HepG2 (cell line): ENCODE data around the gene IKZF5. TPM values are rescaled to one million over a fixed set of nuclear protein-coding genes. Genes with fewer than 3 reads are reported as not detected.

Source experiments
- ARID4A ChIP-seq: sonication (generic); formaldehyde crosslinking; IDR thresholded peaks from 2 replicates; pipeline ENCODE4 v1.5.0; 2020; ENCODE audit warnings: mild to moderate bottlenecking, missing genetic modification reagents, borderline replicate concordance
- CEBPB ChIP-seq: IDR thresholded peaks from 2 replicates; pipeline ENCODE4 v1.6.1; 2011; ENCODE audit warnings: low read depth, low read length, improper control_type of control experiment, borderline replicate concordance
- FOXA1 ChIP-seq, 2 experiments: fragments of 450-650 bp in 1 of 2; sonication (generic) in 1 of 2; formaldehyde crosslinking in 1 of 2; IDR thresholded peaks; 2 replicates each; pipeline versions ENCODE4 v1.4.0 to v1.6.1; 2016 to 2020; ENCODE audit warnings: missing genetic modification reagents in 1 of 2
- HHEX ChIP-seq: IDR thresholded peaks from 2 replicates; pipeline ENCODE4 v1.6.1; 2016; ENCODE audit warnings: control low read depth
- NCOR1 ChIP-seq: fragments of 200-600 bp; sonication (generic); IDR thresholded peaks from 2 replicates; pipeline ENCODE4 v1.7.0; 2017; ENCODE audit warnings: antibody characterized with exemption, low read length, borderline replicate concordance
- NFIC ChIP-seq: IDR thresholded peaks from 2 replicates; pipeline ENCODE4 v1.6.1; 2012; ENCODE audit warnings: mild to moderate bottlenecking, low read length, inconsistent platforms
- NONO ChIP-seq, 2 experiments: fragments of 450-650 bp in 1 of 2; sonication (generic) in 1 of 2; formaldehyde crosslinking in 1 of 2; IDR thresholded peaks in 1 of 2; conservative IDR thresholded peaks in 1 of 2; 2 replicates each; pipeline versions ENCODE4 v1.6.1 to v1.8.0; 2017 to 2022; ENCODE audit warnings: mild to moderate bottlenecking in 1 of 2, missing genetic modification reagents in 1 of 2, moderate library complexity in 1 of 2
- SIX1 ChIP-seq: sonication (generic); formaldehyde crosslinking; IDR thresholded peaks from 2 replicates; pipeline ENCODE4 v1.4.0; 2020; ENCODE audit warnings: missing genetic modification reagents, borderline replicate concordance
- TARDBP ChIP-seq: sonication (generic); formaldehyde crosslinking; IDR thresholded peaks from 2 replicates; pipeline ENCODE4 v1.8.0; 2022; ENCODE audit warnings: mild to moderate bottlenecking, missing genetic modification reagents
- TFAP4 ChIP-seq: sonication (generic); IDR thresholded peaks from 2 replicates; pipeline ENCODE4 v1.6.1; 2016; ENCODE audit warnings: low read depth, borderline replicate concordance
- TFE3 ChIP-seq: IDR thresholded peaks from 2 replicates; pipeline ENCODE4 v1.6.1; 2016
- ZBTB26 ChIP-seq: IDR thresholded peaks from 2 replicates; pipeline ENCODE4 v1.6.1; 2016; ENCODE audit warnings: missing compliant biosample characterization, missing genetic modification reagents, borderline replicate concordance
- ZKSCAN1 ChIP-seq: fragments of 150-350 bp; IDR thresholded peaks from 2 replicates; pipeline ENCODE4 v1.6.1; 2014; ENCODE audit warnings: low read length
- ZNF512B ChIP-seq: sonication (generic); formaldehyde crosslinking; IDR thresholded peaks from 2 replicates; pipeline ENCODE4 v1.5.1; 2020; ENCODE audit warnings: missing genetic modification reagents, mild to moderate bottlenecking, borderline replicate concordance
- ZNF652 ChIP-seq: IDR thresholded peaks from 2 replicates; pipeline ENCODE4 v1.6.1; 2016; ENCODE audit warnings: low read depth, borderline replicate concordance
- ZNF660 ChIP-seq: sonication (generic); formaldehyde crosslinking; IDR thresholded peaks from 2 replicates; pipeline ENCODE4 v1.5.1; 2020; ENCODE audit warnings: mild to moderate bottlenecking, low read depth, missing genetic modification reagents, borderline replicate concordance
- ZNF747 ChIP-seq: sonication (generic); formaldehyde crosslinking; IDR thresholded peaks from 2 replicates; pipeline ENCODE4 v1.8.1; 2023; ENCODE audit warnings: missing genetic modification reagents, mild to moderate bottlenecking, borderline replicate concordance
- polyA plus RNA-seq, 8 experiments: library from polyadenylated mRNA; depleted of rRNA in 3 of 8; stranded (reverse) in 7 of 8; unstranded in 1 of 8; fragments of >200 nt; fragmentation: Illumina TruSeq in 4 of 8; extraction: Trizol in 4 of 8; gene quantifications; 2 replicates each; pipeline versions ENCODE4 v1.2.1 to v1.2.3, GENCODE V29; 2011 to 2016; ENCODE audit warnings: low read depth in 4 of 8, missing spikeins in 1 of 8, mixed read lengths in 1 of 8; ENCODE audit not compliant: insufficient read depth in 1 of 8
- total RNA-seq, 5 experiments: library from RNA; depleted of rRNA; stranded (reverse); fragments of >200 nt; fragmentation: Illumina TruSeq; extraction: Trizol; gene quantifications; 2 replicates each; pipeline ENCODE4 v1.2.3, GENCODE V29; 2016; ENCODE audit warnings: low read depth in 1 of 5

Gene IKZF5
- total and polyA plus RNA-seq, 2 of the 13 experiments (the other 11 are each of a cell fraction or from before 2014, with no cell fraction given): 3.7 to 12.0 TPM

GRCh38 chr10:123019941-123020703, 11.5 kb upstream of the IKZF5 start (continued):
- TF ChIP-seq ZBTB26 (CRISPR knock-in tag) (no peak), NFIC (peak; percentile 96), TARDBP (CRISPR knock-in tag) (peak; percentile 14; the same call in 1 of the 2 replicates), FOXA1 (IDR thresholded peaks at IDR 0.05) (peak; percentile 89), FOXA1 (CRISPR knock-in tag; IDR thresholded peaks at IDR 0.05) (peak; percentile 60), ARID4A (CRISPR knock-in tag) (no peak; the same call in 1 of the 2 replicates), ZNF512B (CRISPR knock-in tag) (no peak), TFE3 (CRISPR knock-in tag) (peak; percentile 97), NONO (IDR thresholded peaks at IDR 0.05) (no peak), NONO (CRISPR knock-in tag; conservative IDR thresholded peaks at IDR 0.05) (peak; percentile 66; the same call in 1 of the 2 replicates), SIX1 (peak; percentile 21; the same call in 1 of the 2 replicates), ZNF747 (CRISPR knock-in tag) (no peak), HHEX (CRISPR knock-in tag) (0 out of 2 replicates have a peak, but pooled peaks have one; percentile 35), ZKSCAN1 (no peak), ZNF660 (CRISPR knock-in tag) (no peak), NCOR1 (peak; percentile 87), TFAP4 (peak; percentile 55; the same call in 1 of the 2 replicates), ZNF652 (CRISPR knock-in tag) (peak; percentile 94), CEBPB (peak; percentile 75)
